ENCODE measurements around the gene TENM4.

GRCh38 chr11:79480864-79481263, 40.0 kb upstream of the TENM4 start:
- TF ChIP-seq, protein P1, sequence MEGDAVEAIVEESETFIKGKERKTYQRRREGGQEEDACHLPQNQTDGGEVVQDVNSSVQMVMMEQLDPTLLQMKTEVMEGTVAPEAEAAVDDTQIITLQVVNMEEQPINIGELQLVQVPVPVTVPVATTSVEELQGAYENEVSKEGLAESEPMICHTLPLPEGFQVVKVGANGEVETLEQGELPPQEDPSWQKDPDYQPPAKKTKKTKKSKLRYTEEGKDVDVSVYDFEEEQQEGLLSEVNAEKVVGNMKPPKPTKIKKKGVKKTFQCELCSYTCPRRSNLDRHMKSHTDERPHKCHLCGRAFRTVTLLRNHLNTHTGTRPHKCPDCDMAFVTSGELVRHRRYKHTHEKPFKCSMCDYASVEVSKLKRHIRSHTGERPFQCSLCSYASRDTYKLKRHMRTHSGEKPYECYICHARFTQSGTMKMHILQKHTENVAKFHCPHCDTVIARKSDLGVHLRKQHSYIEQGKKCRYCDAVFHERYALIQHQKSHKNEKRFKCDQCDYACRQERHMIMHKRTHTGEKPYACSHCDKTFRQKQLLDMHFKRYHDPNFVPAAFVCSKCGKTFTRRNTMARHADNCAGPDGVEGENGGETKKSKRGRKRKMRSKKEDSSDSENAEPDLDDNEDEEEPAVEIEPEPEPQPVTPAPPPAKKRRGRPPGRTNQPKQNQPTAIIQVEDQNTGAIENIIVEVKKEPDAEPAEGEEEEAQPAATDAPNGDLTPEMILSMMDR (IDR thresholded peaks at IDR 0.05), result no peak
- TF ChIP-seq EZH2phosphoT487 (IDR thresholded peaks at IDR 0.05) (no peak), EZH2 (IDR thresholded peaks at IDR 0.05) (no peak)

Data from neural progenitor cell (in vitro differentiated cells).